ENCODE results near the gene SLC22A4.

The SLC22A4 gene

GRCh38 chr5:132291026-132291425, 3.2 kb upstream of the SLC22A4 start:
- no peak for FAIRE-seq
- TF ChIP-seq, protein P1, sequence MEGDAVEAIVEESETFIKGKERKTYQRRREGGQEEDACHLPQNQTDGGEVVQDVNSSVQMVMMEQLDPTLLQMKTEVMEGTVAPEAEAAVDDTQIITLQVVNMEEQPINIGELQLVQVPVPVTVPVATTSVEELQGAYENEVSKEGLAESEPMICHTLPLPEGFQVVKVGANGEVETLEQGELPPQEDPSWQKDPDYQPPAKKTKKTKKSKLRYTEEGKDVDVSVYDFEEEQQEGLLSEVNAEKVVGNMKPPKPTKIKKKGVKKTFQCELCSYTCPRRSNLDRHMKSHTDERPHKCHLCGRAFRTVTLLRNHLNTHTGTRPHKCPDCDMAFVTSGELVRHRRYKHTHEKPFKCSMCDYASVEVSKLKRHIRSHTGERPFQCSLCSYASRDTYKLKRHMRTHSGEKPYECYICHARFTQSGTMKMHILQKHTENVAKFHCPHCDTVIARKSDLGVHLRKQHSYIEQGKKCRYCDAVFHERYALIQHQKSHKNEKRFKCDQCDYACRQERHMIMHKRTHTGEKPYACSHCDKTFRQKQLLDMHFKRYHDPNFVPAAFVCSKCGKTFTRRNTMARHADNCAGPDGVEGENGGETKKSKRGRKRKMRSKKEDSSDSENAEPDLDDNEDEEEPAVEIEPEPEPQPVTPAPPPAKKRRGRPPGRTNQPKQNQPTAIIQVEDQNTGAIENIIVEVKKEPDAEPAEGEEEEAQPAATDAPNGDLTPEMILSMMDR (IDR thresholded peaks at IDR 0.05; ENCODE audit: insufficient read depth, missing control alignments) = no peak

GRCh38 chr5:132293066-132293991, 865 bp upstream of the SLC22A4 start:
- TF ChIP-seq, protein P1 (IDR thresholded peaks at IDR 0.05; ENCODE audit: insufficient read depth, missing control alignments) = no peak
- FAIRE-seq (no peak), DNase-seq (ENCODE audit: insufficient read length, low spot score) (peak; percentile 67)

More at GRCh38 chr5:132291026-132291425, 3.2 kb upstream of the SLC22A4 start:
- no peak for DNase-seq (ENCODE audit: insufficient read length, low spot score)

- DNase-seq (ENCODE audit: insufficient read length, low spot score) (no peak), FAIRE-seq (no peak)
- TF ChIP-seq, protein P1 (IDR thresholded peaks at IDR 0.05; ENCODE audit: insufficient read depth, missing control alignments) = no peak
Observed at GRCh38 chr5:132294728-132295504, 722 bp downstream of the SLC22A4 start.

- TF ChIP-seq, protein P1 (IDR thresholded peaks at IDR 0.05; ENCODE audit: insufficient read depth, missing control alignments) = no peak
- DNase-seq (ENCODE audit: insufficient read length, low spot score) (no peak), FAIRE-seq (no peak)
Observed at GRCh38 chr5:132295505-132296411, 1.6 kb downstream of the SLC22A4 start.

DNA sequence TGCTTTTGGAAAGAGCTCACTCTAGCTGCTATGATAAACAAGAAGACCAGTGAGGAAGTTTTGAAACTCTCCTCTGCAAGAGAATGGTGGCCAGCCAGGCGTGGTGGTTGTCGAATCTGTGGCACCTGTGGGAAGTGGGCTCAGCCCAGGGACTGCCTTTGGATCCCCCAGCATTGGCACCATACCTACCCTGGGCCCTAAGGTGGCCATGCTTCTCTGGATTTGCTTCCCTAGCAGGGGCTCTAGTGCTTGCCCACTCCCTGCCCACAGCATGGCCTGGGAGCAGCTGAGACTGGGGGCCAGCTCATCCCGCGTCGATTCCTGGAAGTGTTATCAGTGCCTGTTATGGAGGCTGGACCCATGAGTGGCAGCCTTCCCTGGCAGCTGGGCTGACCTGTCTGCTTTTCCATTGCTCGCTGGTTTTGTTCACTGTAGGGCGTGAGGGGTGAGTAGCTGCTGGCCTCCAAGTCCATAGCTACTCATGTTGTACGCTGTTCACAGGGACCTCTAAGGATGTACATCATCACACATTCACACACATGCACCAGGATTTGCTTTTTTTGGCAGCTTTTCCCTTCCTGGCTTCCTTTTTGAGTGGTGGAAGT, 2.3 kb downstream of the SLC22A4 start:
- no peak for DNase-seq (ENCODE audit: insufficient read length, low spot score)
- TF ChIP-seq, protein P1 (IDR thresholded peaks at IDR 0.05; ENCODE audit: insufficient read depth, missing control alignments) = no peak

DNA sequence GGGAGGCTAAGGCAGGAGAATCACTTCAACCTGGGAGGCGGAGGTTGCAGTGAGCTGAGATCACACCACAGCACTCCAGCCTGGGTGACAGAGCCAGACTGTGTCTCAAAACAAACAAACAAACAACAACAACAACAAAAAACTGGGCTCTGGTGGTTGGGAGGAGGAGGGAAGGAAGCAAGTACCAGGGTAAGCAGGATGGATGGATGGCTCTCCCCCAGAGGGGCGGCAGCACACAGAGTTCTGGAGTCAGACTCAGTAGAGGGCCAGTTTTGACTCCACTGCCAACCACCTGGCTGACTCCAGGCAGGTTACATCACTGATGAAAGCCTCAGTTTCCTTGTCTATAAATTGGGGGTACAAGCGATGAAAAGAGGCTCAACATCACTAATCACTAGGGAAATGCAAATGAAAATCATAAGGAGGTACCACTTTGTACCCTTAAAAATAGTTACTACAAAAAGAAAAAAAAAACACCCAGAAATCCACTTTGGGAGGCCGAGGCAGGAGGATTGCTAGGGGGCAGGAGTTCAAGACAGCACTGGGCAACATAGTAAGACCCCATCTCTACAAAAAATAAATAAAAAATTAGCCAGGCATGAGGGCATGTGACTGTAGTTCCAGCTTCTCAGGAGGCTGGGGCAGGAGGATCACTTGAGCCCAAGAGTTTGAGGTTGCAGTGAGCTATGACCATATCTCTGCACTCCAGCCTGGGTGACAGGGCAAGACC, 3.2 kb downstream of the SLC22A4 start:
- TF ChIP-seq, protein P1 (IDR thresholded peaks at IDR 0.05; ENCODE audit: insufficient read depth, missing control alignments) = no peak

More for the DNA sequence above, 2.3 kb downstream of the SLC22A4 start:
- no peak for FAIRE-seq

More for the DNA sequence above, 3.2 kb downstream of the SLC22A4 start:
- FAIRE-seq = no peak
- DNase-seq (ENCODE audit: insufficient read length, low spot score) = no peak

All from D721Med (cell line).